Right atrium auricular region (tissue), 2 donors: ENCODE measurements around the gene CISTR. TPM values are rescaled to one million over a fixed set of nuclear protein-coding genes. Genes with fewer than 3 reads are reported as not detected.
"Not testable (repeated sequence)": the region's sequence is repeated elsewhere in the genome, so short reads cannot be mapped to it uniquely, and the experiment has no call there.

Experiments
- DNase-seq: peaks from one replicate; pipeline ENCODE4 v3.0.0-alpha.2; 2019; ENCODE audit warnings: low spot score
- H3K27ac ChIP-seq, 2 donors: fragments of 200-600 bp; sonication (generic); 1 replicate in 1 of 2; 2 replicates in 1 of 2; pipeline ENCODE4 v1.5.1; 2016 to 2019
- H3K27me3 ChIP-seq, 2 donors: fragments of 200-600 bp; sonication (generic); one replicate each; pipeline versions ENCODE4 v1.5.1 to v1.6.0; 2017 to 2019
- H3K36me3 ChIP-seq: fragments of 200-600 bp; sonication (generic); one replicate; pipeline ENCODE4 v1.5.1; 2016
- H3K4me1 ChIP-seq, 2 donors: fragments of 200-600 bp; sonication (generic); one replicate each; pipeline versions ENCODE4 v1.5.1 to v1.6.0; 2017 to 2019
- H3K4me3 ChIP-seq, 2 donors: fragments of 200-600 bp; sonication (generic); 1 replicate in 1 of 2; 2 replicates in 1 of 2; pipeline ENCODE4 v1.5.1; 2017 to 2019; ENCODE audit warnings: mild to moderate bottlenecking in 1 of 2, moderate library complexity in 1 of 2
- H3K9me3 ChIP-seq, 2 donors: fragments of 200-600 bp; sonication (generic); one replicate each; pipeline ENCODE4 v1.5.1; 2019
- total RNA-seq, 2 donors: library from RNA; depleted of rRNA; stranded (reverse); fragments of >200 nt; gene quantifications; one replicate each; pipeline ENCODE4 v1.1.0, GENCODE V29; 2016
- TF ChIP-seq, protein P1 (sequence below), 2 donors: fragments of 200-600 bp; sonication (generic); IDR thresholded peaks; one replicate each; pipeline ENCODE4 v1.5.1; 2019; ENCODE audit warnings: antibody characterized with exemption in 2 of 2

CISTR gene
- total RNA-seq, 2 donors from 2014 or later, result 3.7 TPM; not detected in 1

DNA sequence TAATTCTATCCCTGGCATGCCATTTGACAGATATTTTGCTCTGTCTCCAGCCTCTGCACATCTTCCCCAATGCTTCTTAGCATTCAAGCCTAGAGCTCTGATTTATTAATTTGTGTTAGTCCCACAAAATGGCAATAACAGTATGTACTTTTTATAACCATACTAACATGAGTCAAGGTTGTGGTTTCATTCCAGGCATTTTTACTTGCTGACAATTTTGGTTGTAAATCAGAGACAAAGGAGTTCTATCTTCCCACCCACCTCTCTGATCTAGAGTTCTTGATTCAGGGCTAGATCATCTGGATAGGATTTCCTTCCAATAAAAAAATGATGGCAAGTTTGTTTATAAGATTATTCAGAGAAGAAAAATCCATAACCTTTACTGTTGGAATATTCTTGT, 18.5 kb upstream of the CISTR start:
- Histone ChIP-seq H3K36me3 (no peaks in the 10 kb centered on the region), H3K27me3 (no peaks in the 10 kb centered on the region)
- no peak for DNase-seq

GRCh38 chr12:53768976-53769375, 17.2 kb upstream of the CISTR start:
- Histone ChIP-seq H3K9me3 (no peaks in the 10 kb centered on the region), H3K4me3 (no peak overlapping the region), H3K27ac (no peak overlapping the region), H3K4me1 (no peaks in the 10 kb centered on the region), H3K36me3 (no peaks in the 10 kb centered on the region), H3K27me3 (no peaks in the 10 kb centered on the region)
- DNase-seq, result no peak
- TF ChIP-seq, protein P1, sequence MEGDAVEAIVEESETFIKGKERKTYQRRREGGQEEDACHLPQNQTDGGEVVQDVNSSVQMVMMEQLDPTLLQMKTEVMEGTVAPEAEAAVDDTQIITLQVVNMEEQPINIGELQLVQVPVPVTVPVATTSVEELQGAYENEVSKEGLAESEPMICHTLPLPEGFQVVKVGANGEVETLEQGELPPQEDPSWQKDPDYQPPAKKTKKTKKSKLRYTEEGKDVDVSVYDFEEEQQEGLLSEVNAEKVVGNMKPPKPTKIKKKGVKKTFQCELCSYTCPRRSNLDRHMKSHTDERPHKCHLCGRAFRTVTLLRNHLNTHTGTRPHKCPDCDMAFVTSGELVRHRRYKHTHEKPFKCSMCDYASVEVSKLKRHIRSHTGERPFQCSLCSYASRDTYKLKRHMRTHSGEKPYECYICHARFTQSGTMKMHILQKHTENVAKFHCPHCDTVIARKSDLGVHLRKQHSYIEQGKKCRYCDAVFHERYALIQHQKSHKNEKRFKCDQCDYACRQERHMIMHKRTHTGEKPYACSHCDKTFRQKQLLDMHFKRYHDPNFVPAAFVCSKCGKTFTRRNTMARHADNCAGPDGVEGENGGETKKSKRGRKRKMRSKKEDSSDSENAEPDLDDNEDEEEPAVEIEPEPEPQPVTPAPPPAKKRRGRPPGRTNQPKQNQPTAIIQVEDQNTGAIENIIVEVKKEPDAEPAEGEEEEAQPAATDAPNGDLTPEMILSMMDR (IDR thresholded peaks at IDR 0.05), result no peak

More for the DNA sequence above, 18.5 kb upstream of the CISTR start:
- TF ChIP-seq, protein P1 (IDR thresholded peaks at IDR 0.05), result no peak
- Histone ChIP-seq H3K27ac (no peak overlapping the region), H3K4me3 (no peak overlapping the region), H3K9me3 (no peaks in the 10 kb centered on the region), H3K4me1 (no peaks in the 10 kb centered on the region)

- Histone ChIP-seq H3K27me3 (no peaks in the 10 kb centered on the region), H3K4me1 (no peaks in the 10 kb centered on the region), H3K9me3 (no peaks in the 10 kb centered on the region), H3K27ac (no peak overlapping the region), H3K36me3 (no peaks in the 10 kb centered on the region), H3K4me3 (no peak overlapping the region)
- TF ChIP-seq, protein P1 (IDR thresholded peaks at IDR 0.05), result no peak
- no peak for DNase-seq
Observed at GRCh38 chr12:53766881-53767280, 15.1 kb upstream of the CISTR start.

DNA sequence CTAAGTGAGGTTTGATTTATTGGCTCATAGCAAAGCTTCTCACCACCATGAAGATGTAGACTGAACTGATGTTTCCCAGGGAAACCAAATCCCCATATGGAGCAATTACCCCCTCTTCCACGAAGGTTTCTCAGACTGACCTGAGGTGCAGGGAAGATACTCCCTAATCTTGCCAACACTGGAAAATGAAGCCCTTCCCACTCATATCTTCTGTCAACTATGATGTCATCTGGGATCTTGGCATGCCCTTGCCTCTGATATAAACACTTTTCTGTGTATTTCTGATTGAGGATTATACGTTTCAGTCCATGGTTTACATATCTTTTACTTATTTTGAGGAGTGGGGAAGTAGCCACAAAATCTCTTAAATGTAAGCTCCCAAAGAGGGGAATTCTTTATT, 14.1 kb upstream of the CISTR start:
- Histone ChIP-seq H3K4me3 (no peak overlapping the region), H3K4me1 (no peaks in the 10 kb centered on the region), H3K9me3 (no peaks in the 10 kb centered on the region), H3K27me3 (no peaks in the 10 kb centered on the region), H3K27ac (no peak overlapping the region), H3K36me3 (no peaks in the 10 kb centered on the region)
- DNase-seq, result no peak
- TF ChIP-seq, protein P1 (IDR thresholded peaks at IDR 0.05), result no peak

DNA sequence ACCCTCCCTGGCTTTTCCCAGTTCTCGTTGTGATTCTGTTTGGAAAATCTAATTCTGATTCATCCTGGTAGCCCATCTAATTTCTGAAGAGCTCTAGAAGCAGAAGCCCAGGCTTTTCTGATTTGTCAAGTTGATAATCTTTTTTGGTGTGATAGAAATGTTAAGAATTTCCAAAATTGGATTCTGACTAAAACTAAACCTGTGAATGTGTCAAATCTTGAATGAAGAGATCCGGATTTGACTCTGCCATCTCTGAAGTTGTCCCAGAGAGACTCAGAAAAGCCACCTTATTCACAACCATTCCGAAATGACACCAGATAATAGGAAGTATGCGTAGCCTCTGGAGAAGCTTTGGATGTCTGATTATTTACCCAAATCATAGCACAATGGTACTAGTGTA, 12.8 kb upstream of the CISTR start:
- no peaks in the 10 kb centered on the region for H3K36me3 ChIP-seq
- H3K27ac ChIP-seq, result no peak overlapping the region
- H3K27me3 ChIP-seq, result no peaks in the 10 kb centered on the region
- DNase-seq, result no peak
- no peak overlapping the region for H3K4me3 ChIP-seq
- H3K4me1 ChIP-seq, result no peaks in the 10 kb centered on the region
- H3K9me3 ChIP-seq, result no peaks in the 10 kb centered on the region
- TF ChIP-seq, protein P1 (IDR thresholded peaks at IDR 0.05), result no peak

- H3K4me3 ChIP-seq, H3K4me1 ChIP-seq, H3K9me3 ChIP-seq, H3K27me3 ChIP-seq, DNase-seq, H3K27ac ChIP-seq, H3K36me3 ChIP-seq: not testable (repeated sequence)
Observed at GRCh38 chr12:53762793-53763192, 11.0 kb upstream of the CISTR start.
